PC-3 (cell line): ENCODE results near the gene MRLN. TPM values are rescaled to one million over a fixed set of nuclear protein-coding genes. Genes with fewer than 3 reads are reported as not detected.

ENCODE experiments used
- ATAC-seq: fragments of 200-7000 bp; cut with Tn5 transposase; 2 replicates; pipeline ENCODE4 v1.9.1; 2020; ENCODE audit warnings: mild to moderate bottlenecking, moderate library complexity
- BruUV-seq: library from RNA; stranded (reverse); fragments of 400-500 nt; replicated peaks from 2 replicates; lab custom pipeline; 2021; lab: Mats Ljungman, UMichigan
- CTCF ChIA-PET: fragments of 300-600 bp; sonication (Branson Sonifier 250); formaldehyde crosslinking; loops from one replicate; lab custom pipeline; 2022; ENCODE audit warnings: antibody characterized with exemption; lab: Charles Lee
- POLR2A ChIA-PET: fragments of 300-600 bp; sonication (Branson Sonifier 250); formaldehyde crosslinking; loops from one replicate; lab custom pipeline; 2022; ENCODE audit warnings: antibody characterized with exemption; ENCODE audit not compliant: unreplicated experiment; lab: Charles Lee
- DNase-seq: peaks from one replicate; pipeline ENCODE4 v3.0.0-alpha.2; 2015
- H2AFZ ChIP-seq: fragments of 300-600 bp; sonication (generic); 2 replicates; pipeline ENCODE4 v1.6.0; 2016; ENCODE audit warnings: antibody characterized with exemption, low read length
- H3F3A ChIP-seq: fragments of 300-600 bp; sonication (generic); one replicate; pipeline ENCODE4 v1.6.0; 2017; ENCODE audit warnings: antibody characterized with exemption, low read length, control low read depth, mild to moderate bottlenecking; ENCODE audit not compliant: unreplicated experiment
- H3K27ac ChIP-seq: fragments of 300-600 bp; sonication (generic); 2 replicates; pipeline ENCODE4 v1.5.1; 2016; ENCODE audit warnings: mild to moderate bottlenecking, low read length
- H3K27me3 ChIP-seq: fragments of 300-600 bp; sonication (generic); 2 replicates; pipeline ENCODE4 v1.6.1; 2016; ENCODE audit warnings: low read length, mixed read lengths
- H3K36me3 ChIP-seq: fragments of 300-600 bp; sonication (generic); 2 replicates; pipeline ENCODE4 v1.6.1; 2016; ENCODE audit warnings: low read depth, mixed run types, low read length, mixed read lengths
- H3K4me1 ChIP-seq: fragments of 300-600 bp; sonication (generic); 2 replicates; pipeline ENCODE4 v1.5.1; 2016; ENCODE audit warnings: low read length; ENCODE audit not compliant: insufficient read depth
- H3K4me2 ChIP-seq: fragments of 300-600 bp; sonication (generic); 2 replicates; pipeline ENCODE4 v1.6.0; 2016; ENCODE audit warnings: low read length
- H3K4me3 ChIP-seq: fragments of 300-600 bp; sonication (generic); 2 replicates; pipeline ENCODE4 v1.5.1; 2016; ENCODE audit warnings: mild to moderate bottlenecking, low read length, mixed read lengths
- H3K79me2 ChIP-seq: fragments of 300-600 bp; sonication (generic); 2 replicates; pipeline ENCODE4 v1.6.1; 2017; ENCODE audit warnings: low read length, mixed read lengths
- H3K9ac ChIP-seq: fragments of 300-600 bp; sonication (generic); 2 replicates; pipeline ENCODE4 v1.6.0; 2016; ENCODE audit warnings: mild to moderate bottlenecking, low read length
- H3K9me2 ChIP-seq: fragments of 300-600 bp; sonication (generic); replicated peaks from 2 replicates; pipeline ENCODE4 v1.6.1; 2016; ENCODE audit warnings: mixed run types, low read length, mixed read lengths
- H3K9me3 ChIP-seq: fragments of 300-600 bp; sonication (generic); 2 replicates; pipeline ENCODE4 v1.6.1; 2016; ENCODE audit warnings: low read length, mixed read lengths
- H4K20me1 ChIP-seq: fragments of 300-600 bp; sonication (generic); 2 replicates; pipeline ENCODE4 v1.6.1; 2016; ENCODE audit warnings: low read length, mixed read lengths
- CTCF ChIP-seq: fragments of 300-600 bp; sonication (generic); conservative IDR thresholded peaks from 2 replicates; pipeline ENCODE4 v1.5.1; 2017; ENCODE audit warnings: antibody characterized with exemption, low read depth, mild to moderate bottlenecking, low read length
- EZH2 ChIP-seq: fragments of 300-600 bp; sonication (generic); IDR thresholded peaks from one replicate; pipeline ENCODE4 v1.6.1; 2017; ENCODE audit warnings: antibody characterized with exemption, mild to moderate bottlenecking, low read length; ENCODE audit not compliant: unreplicated experiment
- EZH2phosphoT487 ChIP-seq: fragments of 300-600 bp; sonication (generic); IDR thresholded peaks from 2 replicates; pipeline ENCODE4 v1.6.1; 2018; ENCODE audit warnings: mild to moderate bottlenecking, antibody characterized with exemption, low read length, borderline replicate concordance
- intact Hi-C: fragments of 100-400 bp; cut with micrococcal nuclease; formaldehyde crosslinking; loops from 2 replicates; pipeline ENCODE4 v1.9.0; 2023
- total RNA-seq: library from RNA; depleted of rRNA; stranded (reverse); fragments of >200 nt; gene quantifications from 2 replicates; pipeline ENCODE4 v1.2.3, GENCODE V29; 2014

Gene MRLN
- total RNA-seq, 1 experiment from 2014 or later: not detected

- Histone ChIP-seq H3K9me2 (no peaks in the 10 kb centered on the region), H2AFZ (no peak overlapping the region), H3K36me3 (no peaks in the 10 kb centered on the region), H3K9me3 (no peaks in the 10 kb centered on the region), H3F3A (no peaks in the 10 kb centered on the region), H3K27ac (peak overlapping the region; percentile 60), H4K20me1 (no peaks in the 10 kb centered on the region), H3K27me3 (no peaks in the 10 kb centered on the region), H3K4me1 (peaks cover 18% of the 10 kb centered on the region), H3K4me3 (no peak overlapping the region), H3K4me2 (peak overlapping the region; percentile 63), H3K79me2 (peaks cover 9% of the 10 kb centered on the region), H3K9ac (no peak overlapping the region)
- CTCF ChIA-PET: interaction anchor here (0.7 to 1.4 kb wide), 4 partner anchors 28 to 92 kb away, joined by 3 to 7 read pairs (median 4); no protein-coding TSS in a partner anchor
- intact Hi-C loops: loop anchor here (1.0 to 2.0 kb wide), 3 partner anchors 13 to 76 kb away; no protein-coding TSS in a partner anchor
- POLR2A ChIA-PET: interaction anchor here (0.7 to 1.6 kb wide), 2 partner anchors 48 to 92 kb away, joined by 6 read pairs; no protein-coding TSS in a partner anchor
- BruUV-seq: no TSS peak
- ATAC-seq (peak; percentile 100), DNase-seq (peak; percentile 97)
- no peak for TF ChIP-seq EZH2phosphoT487
- TF ChIP-seq EZH2: no peak
- TF ChIP-seq CTCF: no peak
Observed at GRCh38 chr10:59702347-59702746, 50.9 kb downstream of the MRLN start.

GRCh38 chr10:59700709-59701108 lies 52.5 kb downstream of the MRLN start:
- no peaks in the 10 kb centered on the region for H3K9me3 ChIP-seq
- no peak overlapping the region for H3K9ac ChIP-seq
- TF ChIP-seq CTCF (no peak), EZH2 (no peak), EZH2phosphoT487 (no peak)
- no peaks in the 10 kb centered on the region for H4K20me1 ChIP-seq
- ATAC-seq (no peak), DNase-seq (no peak)
- no peaks in the 10 kb centered on the region for H3K27me3 ChIP-seq
- H3K4me2 ChIP-seq: no peak overlapping the region
- H3K79me2 ChIP-seq: peaks cover 3% of the 10 kb centered on the region; the same call in 1 of the 2 replicates
- H3K4me3 ChIP-seq: no peak overlapping the region
- no peaks in the 10 kb centered on the region for H3F3A ChIP-seq
- H3K36me3 ChIP-seq: no peaks in the 10 kb centered on the region
- no peak overlapping the region for H2AFZ ChIP-seq
- BruUV-seq: no TSS peak
- no peaks in the 10 kb centered on the region for H3K9me2 ChIP-seq
- POLR2A ChIA-PET: interaction anchor here (0.5 kb wide), 1 partner anchor 9 kb away, joined by 3 read pairs; no protein-coding TSS in a partner anchor
- H3K27ac ChIP-seq: no peak overlapping the region
- CTCF ChIA-PET: no interaction called here
- peaks cover 18% of the 10 kb centered on the region for H3K4me1 ChIP-seq
- intact Hi-C loops: no loop called here

- Histone ChIP-seq H3K36me3 (no peaks in the 10 kb centered on the region), H3K9me3 (no peaks in the 10 kb centered on the region), H3K79me2 (0 out of 2 replicates have a peak, but pooled peaks cover 3% of the 10 kb centered on the region), H3K4me1 (peaks cover 16% of the 10 kb centered on the region), H3K27ac (no peak overlapping the region), H3K9ac (no peak overlapping the region), H3K27me3 (no peaks in the 10 kb centered on the region), H2AFZ (no peak overlapping the region), H3F3A (no peaks in the 10 kb centered on the region), H4K20me1 (no peaks in the 10 kb centered on the region), H3K9me2 (no peaks in the 10 kb centered on the region), H3K4me2 (no peak overlapping the region), H3K4me3 (no peak overlapping the region)
- intact Hi-C loops: no loop called here
- ATAC-seq (no peak), DNase-seq (no peak)
- CTCF ChIA-PET: no interaction called here
- POLR2A ChIA-PET: no interaction called here
- TF ChIP-seq EZH2phosphoT487: no peak
- TF ChIP-seq CTCF: no peak
- no peak for TF ChIP-seq EZH2
- no TSS peak for BruUV-seq
Observed at GRCh38 chr10:59698326-59698725, 54.9 kb downstream of the MRLN start.
